ENCODE measurements around the gene METTL24. TPM values are rescaled to one million over a fixed set of nuclear protein-coding genes. Genes with fewer than 3 reads are reported as not detected.

Gene METTL24
- total and polyA plus RNA-seq, 9 donors = 2.0 to 13.5 (median 6.6) TPM

DNA sequence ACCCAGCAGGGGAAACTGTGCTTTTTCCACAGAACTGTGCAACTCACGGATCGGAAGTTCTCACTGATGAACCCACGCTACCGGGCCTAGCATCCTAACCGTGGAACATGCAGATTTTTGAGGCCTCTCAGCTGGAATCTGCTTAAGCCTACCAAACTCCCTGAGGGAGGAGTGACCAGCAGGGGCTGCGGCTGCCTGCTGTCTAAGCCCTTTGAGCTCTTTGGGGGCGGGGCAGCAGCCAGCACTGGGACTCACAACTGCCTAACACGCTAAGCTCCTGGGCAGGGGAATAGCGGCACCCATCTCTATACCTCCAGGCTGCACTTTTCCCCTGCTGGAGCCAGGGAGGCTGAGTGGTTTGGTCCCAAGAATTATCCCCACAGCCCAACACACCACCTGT, 20.4 kb upstream of the METTL24 start:
- no peaks in the 10 kb centered on the region for H3K9me3 ChIP-seq
- H3K36me3 ChIP-seq = no peaks in the 10 kb centered on the region
- no peak overlapping the region for H3K27ac ChIP-seq
- H3K4me3 ChIP-seq = no peak overlapping the region
- WGBS, 3 donors = 79 to 85% (median 81%) methylated on average over 9 of the region's 9 CpGs
- no peak for DNase-seq
- H3K4me1 ChIP-seq (ENCODE audit: insufficient read depth) = no peaks in the 10 kb centered on the region
- TF ChIP-seq EP300 (IDR thresholded peaks at IDR 0.05) (no peak), POLR2A (IDR thresholded peaks at IDR 0.05) (no peak)
- TF ChIP-seq, protein P1, sequence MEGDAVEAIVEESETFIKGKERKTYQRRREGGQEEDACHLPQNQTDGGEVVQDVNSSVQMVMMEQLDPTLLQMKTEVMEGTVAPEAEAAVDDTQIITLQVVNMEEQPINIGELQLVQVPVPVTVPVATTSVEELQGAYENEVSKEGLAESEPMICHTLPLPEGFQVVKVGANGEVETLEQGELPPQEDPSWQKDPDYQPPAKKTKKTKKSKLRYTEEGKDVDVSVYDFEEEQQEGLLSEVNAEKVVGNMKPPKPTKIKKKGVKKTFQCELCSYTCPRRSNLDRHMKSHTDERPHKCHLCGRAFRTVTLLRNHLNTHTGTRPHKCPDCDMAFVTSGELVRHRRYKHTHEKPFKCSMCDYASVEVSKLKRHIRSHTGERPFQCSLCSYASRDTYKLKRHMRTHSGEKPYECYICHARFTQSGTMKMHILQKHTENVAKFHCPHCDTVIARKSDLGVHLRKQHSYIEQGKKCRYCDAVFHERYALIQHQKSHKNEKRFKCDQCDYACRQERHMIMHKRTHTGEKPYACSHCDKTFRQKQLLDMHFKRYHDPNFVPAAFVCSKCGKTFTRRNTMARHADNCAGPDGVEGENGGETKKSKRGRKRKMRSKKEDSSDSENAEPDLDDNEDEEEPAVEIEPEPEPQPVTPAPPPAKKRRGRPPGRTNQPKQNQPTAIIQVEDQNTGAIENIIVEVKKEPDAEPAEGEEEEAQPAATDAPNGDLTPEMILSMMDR (IDR thresholded peaks at IDR 0.05) = no peak
- H3K27me3 ChIP-seq = no peaks in the 10 kb centered on the region
- intact Hi-C loops (cut with DNase I) = no loop called here

DNA sequence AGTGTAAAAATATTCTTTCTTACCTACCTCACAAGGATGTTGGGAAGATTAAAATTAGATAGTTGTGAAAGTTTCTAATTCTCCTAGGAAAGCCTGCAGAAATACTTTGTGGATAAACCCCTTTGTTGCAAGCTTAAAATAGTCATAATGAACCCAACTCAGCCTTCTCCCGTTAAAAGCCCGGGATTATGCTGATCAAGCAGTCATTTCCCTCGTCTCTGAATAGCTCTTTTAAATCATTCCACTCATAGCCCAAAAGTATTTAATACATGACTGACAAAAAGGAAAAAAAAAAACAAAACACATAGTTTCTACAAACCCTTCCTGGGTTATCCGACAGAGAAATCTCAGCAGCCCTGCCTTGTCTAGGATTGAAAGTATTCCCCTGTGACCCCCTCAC, 10.9 kb upstream of the METTL24 start:
- H3K9me3 ChIP-seq = no peaks in the 10 kb centered on the region
- H3K27ac ChIP-seq = no peak overlapping the region
- DNase-seq = no peak
- no peak overlapping the region for H3K4me3 ChIP-seq
- intact Hi-C loops (cut with DNase I) = no loop called here
- H3K36me3 ChIP-seq = no peaks in the 10 kb centered on the region
- no peaks in the 10 kb centered on the region for H3K4me1 ChIP-seq (ENCODE audit: insufficient read depth)
- H3K27me3 ChIP-seq = no peaks in the 10 kb centered on the region
- WGBS, 3 donors = 41 to 44% (median 44%) methylated on average over 4 of the region's 4 CpGs
- TF ChIP-seq POLR2A (IDR thresholded peaks at IDR 0.05) (no peak), EP300 (IDR thresholded peaks at IDR 0.05) (no peak)
- TF ChIP-seq, protein P1 (IDR thresholded peaks at IDR 0.05) = no peak

DNA sequence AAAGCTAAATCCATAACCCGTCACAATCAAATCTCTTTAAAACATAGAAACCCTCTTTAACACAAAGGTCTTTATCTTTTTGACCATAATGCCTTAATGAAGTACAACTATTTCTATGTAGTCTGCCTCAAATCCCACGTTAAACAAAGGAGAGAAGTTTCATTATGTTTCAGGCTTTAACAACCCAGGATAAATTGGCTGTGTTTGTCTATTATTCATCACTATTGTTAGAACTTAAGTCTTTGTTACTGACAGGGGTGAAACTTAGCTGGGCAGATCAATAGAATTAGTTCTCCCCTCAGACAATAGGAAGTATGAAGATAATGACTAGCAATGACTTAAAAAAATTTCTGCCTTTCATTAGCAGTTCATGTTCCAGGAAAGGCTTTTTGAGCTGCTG, 10.1 kb upstream of the METTL24 start:
- Histone ChIP-seq H3K36me3 (no peaks in the 10 kb centered on the region), H3K4me1 (ENCODE audit: insufficient read depth) (no peaks in the 10 kb centered on the region), H3K9me3 (no peaks in the 10 kb centered on the region), H3K4me3 (no peak overlapping the region), H3K27ac (no peak overlapping the region), H3K27me3 (no peaks in the 10 kb centered on the region)
- no peak for DNase-seq
- intact Hi-C loops (cut with DNase I) = no loop called here
- 75 to 83% (median 78%) methylated on average over 2 of the region's 2 CpGs for WGBS, 3 donors
- no peak for TF ChIP-seq EP300 (IDR thresholded peaks at IDR 0.05)
- no peak for TF ChIP-seq POLR2A (IDR thresholded peaks at IDR 0.05)
- TF ChIP-seq, protein P1 (IDR thresholded peaks at IDR 0.05) = no peak

- 90 to 95% (median 95%) methylated on average over 1 of the region's 1 CpG for WGBS, 3 donors
- H3K4me3 ChIP-seq = no peak overlapping the region
- H3K9me3 ChIP-seq = no peaks in the 10 kb centered on the region
- TF ChIP-seq, protein P1 (IDR thresholded peaks at IDR 0.05) = no peak
- TF ChIP-seq POLR2A (IDR thresholded peaks at IDR 0.05) (no peak), EP300 (IDR thresholded peaks at IDR 0.05) (no peak)
- intact Hi-C loops (cut with DNase I) = no loop called here
- H3K27ac ChIP-seq = no peak overlapping the region
- H3K4me1 ChIP-seq (ENCODE audit: insufficient read depth) = no peaks in the 10 kb centered on the region
- no peaks in the 10 kb centered on the region for H3K36me3 ChIP-seq
- no peak for DNase-seq
- H3K27me3 ChIP-seq = no peaks in the 10 kb centered on the region
Measured at GRCh38 chr6:110367825-110368224, 9.7 kb upstream of the METTL24 start.

- Histone ChIP-seq H3K4me1 (ENCODE audit: insufficient read depth) (no peaks in the 10 kb centered on the region), H3K27ac (no peak overlapping the region), H3K36me3 (no peaks in the 10 kb centered on the region), H3K9me3 (no peaks in the 10 kb centered on the region), H3K4me3 (no peak overlapping the region), H3K27me3 (no peaks in the 10 kb centered on the region)
- DNase-seq = no peak
- intact Hi-C loops (cut with DNase I) = no loop called here
- 88 to 98% (median 96%) methylated on average over 2 of the region's 2 CpGs for WGBS, 3 donors
- TF ChIP-seq POLR2A (IDR thresholded peaks at IDR 0.05) = no peak
- TF ChIP-seq EP300 (IDR thresholded peaks at IDR 0.05) = no peak
- TF ChIP-seq, protein P1 (IDR thresholded peaks at IDR 0.05) = no peak
Measured at GRCh38 chr6:110366975-110367374, 8.8 kb upstream of the METTL24 start.

All from ovary (tissue), 9 donors.